Glutamatergic neuron (in vitro differentiated cells): Measurements from ENCODE around the gene POLN. TPM values are rescaled to one million over a fixed set of nuclear protein-coding genes. Genes with fewer than 3 reads are reported as not detected.

Experiments used
- DNase-seq: peaks from one replicate; pipeline ENCODE4 v3.0.0; 2022
- H3K27ac Mint-ChIP-seq: one replicate; pipeline ENCODE4 v1.8.0; 2020; ENCODE audit warnings: mild to moderate bottlenecking, mixed read lengths, inconsistent platforms; ENCODE audit not compliant: unreplicated experiment
- H3K27me3 Mint-ChIP-seq: one replicate; pipeline ENCODE4 v1.8.0; 2020; ENCODE audit warnings: mild to moderate bottlenecking, moderate library complexity, mixed read lengths, inconsistent platforms; ENCODE audit not compliant: unreplicated experiment
- H3K36me3 Mint-ChIP-seq: one replicate; pipeline ENCODE4 v1.8.0; 2020; ENCODE audit warnings: mild to moderate bottlenecking, mixed read lengths, inconsistent platforms; ENCODE audit not compliant: unreplicated experiment
- H3K4me1 Mint-ChIP-seq: one replicate; pipeline ENCODE4 v1.8.0; 2020; ENCODE audit warnings: mild to moderate bottlenecking, low read depth, mixed read lengths, inconsistent platforms; ENCODE audit not compliant: unreplicated experiment
- H3K4me3 Mint-ChIP-seq: one replicate; pipeline ENCODE4 v1.8.0; 2020; ENCODE audit warnings: mild to moderate bottlenecking, mixed read lengths, inconsistent platforms; ENCODE audit not compliant: unreplicated experiment
- H3K9me3 Mint-ChIP-seq: one replicate; pipeline ENCODE4 v1.8.0; 2020; ENCODE audit warnings: mild to moderate bottlenecking, moderate library complexity, mixed read lengths, inconsistent platforms; ENCODE audit not compliant: unreplicated experiment
- CTCF ChIP-seq: fragments of 200-600 bp; sonication (generic); IDR thresholded peaks from one replicate; pipeline ENCODE4 v1.5.0; 2021; ENCODE audit not compliant: partially characterized antibody, unreplicated experiment
- total RNA-seq: library from RNA; stranded (reverse); fragmentation: NEBNext Ultra II Directional; extraction: Animal tissue kit (Norgen Biotek cat#: 25700); gene quantifications from one replicate; pipeline ENCODE4 v1.2.1, GENCODE V29; 2021; ENCODE audit not compliant: unreplicated experiment

Gene POLN
- total RNA-seq, 1 donor from 2014 or later, result 6.8 TPM

- Mint-ChIP-seq H3K4me1 (peaks cover 15% of the 10 kb centered on the region), H3K4me3 (peak overlapping the region; percentile 49), H3K36me3 (peaks cover 9% of the 10 kb centered on the region), H3K27ac (no peak overlapping the region), H3K27me3 (peaks cover 4% of the 10 kb centered on the region), H3K9me3 (peaks cover 6% of the 10 kb centered on the region)
- TF ChIP-seq CTCF, result no peak
- DNase-seq, result peak; percentile 14
Measured at GRCh38 chr4:2257361-2258081, 15.6 kb upstream of the POLN start.

- DNase-seq, result no peak
- no peak overlapping the region for H3K4me3 Mint-ChIP-seq
- H3K36me3 Mint-ChIP-seq, result peaks cover 9% of the 10 kb centered on the region
- no peak for TF ChIP-seq CTCF
- peaks cover 15% of the 10 kb centered on the region for H3K4me1 Mint-ChIP-seq
- H3K9me3 Mint-ChIP-seq, result peaks cover 6% of the 10 kb centered on the region
- no peak overlapping the region for H3K27ac Mint-ChIP-seq
- peaks cover 4% of the 10 kb centered on the region for H3K27me3 Mint-ChIP-seq
Measured at GRCh38 chr4:2256781-2257191, 14.9 kb upstream of the POLN start.

GRCh38 chr4:2256156-2256731 lies 14.3 kb upstream of the POLN start:
- Mint-ChIP-seq H3K9me3 (peaks cover 6% of the 10 kb centered on the region), H3K27ac (no peak overlapping the region), H3K4me3 (no peak overlapping the region), H3K36me3 (peaks cover 9% of the 10 kb centered on the region), H3K4me1 (peaks cover 15% of the 10 kb centered on the region), H3K27me3 (peaks cover 4% of the 10 kb centered on the region)
- TF ChIP-seq CTCF, result no peak
- DNase-seq, result peak; percentile 12

- Mint-ChIP-seq H3K4me3 (no peak overlapping the region), H3K4me1 (peaks cover 15% of the 10 kb centered on the region)
- TF ChIP-seq CTCF, result no peak
Measured at GRCh38 chr4:2255501-2256155, 13.7 kb upstream of the POLN start.

More at GRCh38 chr4:2255501-2256155, 13.7 kb upstream of the POLN start:
- peaks cover 9% of the 10 kb centered on the region for H3K36me3 Mint-ChIP-seq
- H3K27me3 Mint-ChIP-seq, result peaks cover 4% of the 10 kb centered on the region
- H3K9me3 Mint-ChIP-seq, result peaks cover 6% of the 10 kb centered on the region
- no peak overlapping the region for H3K27ac Mint-ChIP-seq
- no peak for DNase-seq
